HepG2 (cell line): ENCODE measurements around the gene PCED1B. TPM values are rescaled to one million over a fixed set of nuclear protein-coding genes. Genes with fewer than 3 reads are reported as not detected.

Experiments
- ATAC-seq: fragments of 200-7000 bp; cut with Tn5 transposase; 3 replicates; pipeline ENCODE4 v1.9.1; 2020; ENCODE audit warnings: mild to moderate bottlenecking, moderate library complexity
- BruUV-seq: library from RNA; stranded (reverse); fragments of 400-500 nt; replicated peaks from 2 replicates; lab custom pipeline; 2021; lab: Mats Ljungman, UMichigan
- CTCF ChIA-PET: fragments of 300-600 bp; formaldehyde crosslinking; extraction: SDS; loops from one replicate; lab custom pipeline; 2021; ENCODE audit warnings: low total read pairs, inconsistent platforms, low intra/inter-chr PET ratio; lab: Yijun Ruan, JAX
- POLR2A ChIA-PET: fragments of 350-600 bp; sonication (Branson Sonifier 250); formaldehyde crosslinking; loops from one replicate; lab custom pipeline; 2020; ENCODE audit warnings: antibody characterized with exemption, inconsistent platforms; lab: Yijun Ruan, JAX
- DNase-seq: peaks from one replicate; pipeline ENCODE4 v3.0.0-alpha.2; 2015; ENCODE audit warnings: low spot score
- FAIRE-seq: peaks from 3 replicates; lab custom pipeline; 2011; peaks lifted over from hg19 to GRCh38; lab: Jason Lieb, UNC
- H2AFZ ChIP-seq: one replicate; pipeline ENCODE4 v1.6.1; 2011; ENCODE audit warnings: low read length, inconsistent platforms
- H3K27ac ChIP-seq: fragments of 300-600 bp; 3 replicates; pipeline ENCODE4 v1.8.0; 2011; ENCODE audit warnings: mixed run types, mild to moderate bottlenecking, mixed read lengths, low read length, inconsistent platforms; ENCODE audit not compliant: insufficient read depth; ENCODE audit errors: extremely low read length
- H3K27me3 ChIP-seq, 2 experiments: fragments of 200-600 bp in 1 of 2; 2 replicates in 1 of 2; 3 replicates in 1 of 2; pipeline versions ENCODE4 v1.6.0 to v1.8.0; 2011; ENCODE audit warnings: low read length in 2 of 2, mild to moderate bottlenecking in 2 of 2, moderate library complexity in 2 of 2, inconsistent platforms in 1 of 2; ENCODE audit not compliant: insufficient read depth in 2 of 2, control insufficient read depth in 1 of 2
- H3K36me3 ChIP-seq, 2 experiments: fragments of 200-600 bp in 1 of 2; replicated peaks in 1 of 2; 2 replicates in 1 of 2; 3 replicates in 1 of 2; pipeline versions ENCODE4 v1.5.1 to v1.8.0; 2011; ENCODE audit warnings: low read length in 2 of 2, inconsistent platforms in 1 of 2; ENCODE audit not compliant: insufficient read depth in 2 of 2, control insufficient read depth in 1 of 2
- H3K4me1 ChIP-seq: 2 replicates; pipeline ENCODE4 v1.5.1; 2012; ENCODE audit warnings: low read length, inconsistent platforms; ENCODE audit not compliant: insufficient read depth
- H3K4me2 ChIP-seq: 2 replicates; pipeline ENCODE4 v1.6.0; 2011; ENCODE audit warnings: low read depth, low read length, inconsistent platforms
- H3K4me3 ChIP-seq, 3 experiments: fragments of 200-600 bp in 1 of 3; sonication (generic), shearing (Covaris generic) in 1 of 3; replicated peaks in 1 of 3; 2 replicates each; pipeline ENCODE4 v1.5.1; 2011 to 2016; ENCODE audit warnings: low read length in 3 of 3, inconsistent platforms in 2 of 3, low read depth in 2 of 3, mild to moderate bottlenecking in 2 of 3, control low read depth in 1 of 3, mixed read lengths in 1 of 3; ENCODE audit not compliant: insufficient read depth in 1 of 3
- H3K79me2 ChIP-seq: one replicate; pipeline ENCODE4 v1.6.1; 2011; ENCODE audit warnings: low read length, inconsistent platforms; ENCODE audit not compliant: insufficient read depth
- H3K9ac ChIP-seq: 2 replicates; pipeline ENCODE4 v1.6.0; 2011; ENCODE audit warnings: mild to moderate bottlenecking, low read depth, low read length, inconsistent platforms; ENCODE audit not compliant: insufficient read depth
- H3K9me3 ChIP-seq: 2 replicates; pipeline ENCODE4 v1.5.1; 2012; ENCODE audit warnings: mild to moderate bottlenecking, low read length
- H4K20me1 ChIP-seq: 2 replicates; pipeline ENCODE4 v1.6.0; 2011; ENCODE audit warnings: inconsistent platforms, mild to moderate bottlenecking, low read length, moderate library complexity; ENCODE audit not compliant: insufficient read depth
- ATM ChIP-seq: fragments of 450-650 bp; IDR thresholded peaks from 2 replicates; pipeline ENCODE4 v1.7.1; 2017; ENCODE audit warnings: mild to moderate bottlenecking, borderline replicate concordance
- FOXO1 ChIP-seq: sonication (generic); formaldehyde crosslinking; IDR thresholded peaks from 2 replicates; pipeline ENCODE4 v1.4.0; 2020; ENCODE audit warnings: missing genetic modification reagents
- HIVEP1 ChIP-seq: sonication (generic); formaldehyde crosslinking; IDR thresholded peaks from 2 replicates; pipeline ENCODE4 v1.4.0; 2020; ENCODE audit warnings: mild to moderate bottlenecking, missing genetic modification reagents
- MATR3 ChIP-seq: sonication (generic); formaldehyde crosslinking; IDR thresholded peaks from 2 replicates; pipeline ENCODE4 v1.4.0; 2020; ENCODE audit warnings: missing genetic modification reagents
- REXO4 ChIP-seq: sonication (generic); formaldehyde crosslinking; IDR thresholded peaks from 2 replicates; pipeline ENCODE4 v1.8.0; 2022; ENCODE audit warnings: missing genetic modification reagents, mild to moderate bottlenecking, borderline replicate concordance
- SAFB2 ChIP-seq: sonication (generic); formaldehyde crosslinking; IDR thresholded peaks from 2 replicates; pipeline ENCODE4 v1.5.1; 2020; ENCODE audit warnings: missing genetic modification reagents, low read depth, mild to moderate bottlenecking, borderline replicate concordance
- THAP11 ChIP-seq: IDR thresholded peaks from 2 replicates; pipeline ENCODE4 v1.6.1; 2016; ENCODE audit warnings: missing biosample characterization, missing genetic modification reagents
- TP53 ChIP-seq: sonication (generic); formaldehyde crosslinking; conservative IDR thresholded peaks from 2 replicates; pipeline ENCODE4 v1.4.0; 2020; ENCODE audit warnings: missing genetic modification reagents
- ZNF234 ChIP-seq: sonication (generic); formaldehyde crosslinking; conservative IDR thresholded peaks from 2 replicates; pipeline ENCODE4 v1.5.1; 2020; ENCODE audit warnings: mild to moderate bottlenecking, missing genetic modification reagents
- ZNF510 ChIP-seq: sonication (generic); formaldehyde crosslinking; IDR thresholded peaks from 2 replicates; pipeline ENCODE4 v1.4.0; 2020; ENCODE audit warnings: low read depth, mild to moderate bottlenecking, missing genetic modification reagents
- ZNF788 ChIP-seq: sonication (generic); formaldehyde crosslinking; IDR thresholded peaks from 2 replicates; pipeline ENCODE4 v1.5.0; 2020; ENCODE audit warnings: mild to moderate bottlenecking, missing genetic modification reagents, borderline replicate concordance
- WGBS: methylation state at CpG from one replicate; pipeline ENCODE4 v1.1.6; 2017; ENCODE audit warnings: low lambda C conversion rate; 5-methylcytosine and 5-hydroxymethylcytosine counted together
- in situ Hi-C: cut with HindIII; loops from 2 replicates; pipeline ENCODE4 v1.10.0; 2017; ENCODE audit warnings: low pct_unique_long_range_greater_than_20kb; ENCODE audit not compliant: extremely low pct_ligation_motif_present
- intact Hi-C: fragments of 100-400 bp; cut with micrococcal nuclease; formaldehyde crosslinking; loops from one replicate; pipeline ENCODE4 v1.10.0; 2022; ENCODE audit not compliant: unreplicated experiment
- polyA plus RNA-seq, 8 experiments: library from polyadenylated mRNA; depleted of rRNA in 3 of 8; stranded (reverse) in 7 of 8; unstranded in 1 of 8; fragments of >200 nt; fragmentation: Illumina TruSeq in 4 of 8; extraction: Trizol in 4 of 8; gene quantifications; 2 replicates each; pipeline versions ENCODE4 v1.2.1 to v1.2.3, GENCODE V29; 2011 to 2016; ENCODE audit warnings: low read depth in 4 of 8, missing spikeins in 1 of 8, mixed read lengths in 1 of 8; ENCODE audit not compliant: insufficient read depth in 1 of 8
- total RNA-seq, 5 experiments: library from RNA; depleted of rRNA; stranded (reverse); fragments of >200 nt; fragmentation: Illumina TruSeq; extraction: Trizol; gene quantifications; 2 replicates each; pipeline ENCODE4 v1.2.3, GENCODE V29; 2016; ENCODE audit warnings: low read depth in 1 of 5
- TF ChIP-seq, protein P1 (sequence below): sonication (generic); formaldehyde crosslinking; IDR thresholded peaks from 2 replicates; pipeline ENCODE4 v1.4.0; 2020; ENCODE audit warnings: missing genetic modification reagents
- TF ChIP-seq, protein P2 (sequence below): sonication (generic); formaldehyde crosslinking; IDR thresholded peaks from 2 replicates; pipeline ENCODE4 v1.4.0; 2020; ENCODE audit warnings: mild to moderate bottlenecking, missing genetic modification reagents, borderline replicate concordance

Gene PCED1B
- total and polyA plus RNA-seq, 2 of the 13 experiments (the other 11 are each of a cell fraction or from before 2014, with no cell fraction given) = 0.11 to 0.37 TPM

DNA sequence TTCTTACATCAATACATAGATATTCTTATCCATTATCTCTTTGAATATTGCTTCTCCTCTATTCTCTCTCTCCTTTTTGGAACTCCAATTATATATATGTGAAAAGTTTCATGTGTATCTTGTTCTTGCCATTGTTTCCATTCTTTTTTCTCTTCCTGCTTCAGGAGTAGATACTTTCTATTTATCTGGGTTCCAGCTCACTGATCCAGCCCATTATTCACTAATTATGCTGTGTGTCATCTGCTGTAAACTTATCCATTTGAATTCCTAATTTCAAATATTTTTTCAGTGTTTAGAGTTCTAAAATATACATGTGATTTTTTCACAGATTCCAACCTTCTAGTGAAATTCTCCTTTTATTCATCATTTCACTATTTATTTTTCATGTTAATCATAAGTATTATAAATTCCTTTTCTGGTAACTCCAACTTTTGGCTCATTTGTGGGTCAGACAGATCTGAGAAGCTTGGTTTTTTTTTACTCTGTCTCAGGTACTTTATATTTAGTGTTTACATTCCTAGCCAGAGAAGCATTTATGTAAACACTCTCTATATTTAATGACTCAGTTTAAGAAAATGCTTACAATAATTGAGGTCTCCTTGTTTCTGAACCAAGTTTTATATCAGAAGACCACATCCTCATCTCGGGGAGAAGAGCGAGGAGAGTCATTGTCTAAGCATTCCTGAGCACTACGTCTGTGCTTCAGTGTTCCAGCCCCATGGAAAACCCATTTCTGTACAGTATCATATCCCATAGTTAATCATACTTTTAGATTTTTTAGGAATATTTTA is 16.2 kb downstream of the PCED1B start:
- CTCF ChIA-PET = no interaction called here
- intact Hi-C loops = no loop called here
- H4K20me1 ChIP-seq = no peaks in the 10 kb centered on the region
- WGBS = 37% methylated on average over 3 of the region's 3 CpGs
- H3K27ac ChIP-seq = no peak overlapping the region
- no TSS peak for BruUV-seq
- DNase-seq = no peak
- no peaks in the 10 kb centered on the region for H3K36me3 ChIP-seq
- in situ Hi-C loops = no loop called here
- H3K27me3 ChIP-seq = no peaks in the 10 kb centered on the region
- H2AFZ ChIP-seq = no peak overlapping the region
- H3K4me2 ChIP-seq = no peak overlapping the region
- TF ChIP-seq REXO4 (CRISPR knock-in tag) (no peak), HIVEP1 (CRISPR knock-in tag) (no peak), FOXO1 (no peak), MATR3 (CRISPR knock-in tag) (no peak), ZNF788 (CRISPR knock-in tag) (no peak)
- ATAC-seq = no peak
- H3K79me2 ChIP-seq = no peaks in the 10 kb centered on the region
- no peak overlapping the region for H3K4me3 ChIP-seq
- H3K9me3 ChIP-seq = no peaks in the 10 kb centered on the region
- POLR2A ChIA-PET = no interaction called here
- FAIRE-seq = no peak
- no peaks in the 10 kb centered on the region for H3K4me1 ChIP-seq
- no peak overlapping the region for H3K9ac ChIP-seq

DNA sequence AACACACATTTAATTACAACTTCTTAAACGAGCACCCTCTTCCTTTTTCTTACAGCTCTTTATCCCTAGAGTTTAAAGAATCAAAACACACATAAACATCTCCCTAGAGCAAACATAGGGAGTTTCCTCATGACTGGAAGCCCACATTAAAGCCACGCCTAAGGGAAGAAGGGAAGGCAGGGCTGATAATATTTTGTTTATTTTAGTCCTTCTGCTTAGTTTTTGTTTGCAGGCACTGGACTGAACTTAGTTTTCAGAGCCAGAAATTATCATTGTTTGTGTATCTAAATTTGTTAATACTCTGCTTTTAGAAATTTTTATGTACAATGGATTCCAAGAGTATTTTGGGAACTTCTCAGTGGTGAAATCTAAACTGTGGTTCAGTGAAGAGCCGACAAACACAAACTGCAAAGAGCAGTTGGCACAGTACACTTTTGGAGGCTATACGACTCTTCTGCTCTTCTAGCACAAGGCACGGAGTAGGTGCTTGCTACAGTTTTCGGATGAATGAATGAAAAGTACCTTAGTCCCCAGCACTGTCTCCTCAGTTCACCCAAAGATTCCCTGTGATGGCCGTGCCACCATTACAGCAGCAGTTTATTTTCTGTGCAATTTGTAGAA is 18.0 kb downstream of the PCED1B start:
- Histone ChIP-seq H3K4me1 (no peaks in the 10 kb centered on the region), H3K4me3 (no peak overlapping the region), H4K20me1 (no peaks in the 10 kb centered on the region), H3K9ac (no peak overlapping the region), H3K4me2 (no peak overlapping the region), H3K27me3 (no peaks in the 10 kb centered on the region), H2AFZ (no peak overlapping the region), H3K9me3 (no peaks in the 10 kb centered on the region), H3K36me3 (no peaks in the 10 kb centered on the region), H3K27ac (no peak overlapping the region), H3K79me2 (no peaks in the 10 kb centered on the region)
- DNase-seq (no peak), ATAC-seq (no peak), FAIRE-seq (no peak)
- intact Hi-C loops (no loop called here), in situ Hi-C loops (no loop called here)
- ChIA-PET POLR2A (no interaction called here), CTCF (no interaction called here)
- no TSS peak for BruUV-seq
- WGBS = 18% methylated on average over 7 of the region's 7 CpGs
- TF ChIP-seq ATM (no peak), ZNF510 (no peak), ZNF234 (CRISPR knock-in tag) (no peak), TP53 (CRISPR knock-in tag) (no peak), THAP11 (CRISPR knock-in tag) (no peak), SAFB2 (CRISPR knock-in tag) (no peak)
- TF ChIP-seq, protein P1, sequence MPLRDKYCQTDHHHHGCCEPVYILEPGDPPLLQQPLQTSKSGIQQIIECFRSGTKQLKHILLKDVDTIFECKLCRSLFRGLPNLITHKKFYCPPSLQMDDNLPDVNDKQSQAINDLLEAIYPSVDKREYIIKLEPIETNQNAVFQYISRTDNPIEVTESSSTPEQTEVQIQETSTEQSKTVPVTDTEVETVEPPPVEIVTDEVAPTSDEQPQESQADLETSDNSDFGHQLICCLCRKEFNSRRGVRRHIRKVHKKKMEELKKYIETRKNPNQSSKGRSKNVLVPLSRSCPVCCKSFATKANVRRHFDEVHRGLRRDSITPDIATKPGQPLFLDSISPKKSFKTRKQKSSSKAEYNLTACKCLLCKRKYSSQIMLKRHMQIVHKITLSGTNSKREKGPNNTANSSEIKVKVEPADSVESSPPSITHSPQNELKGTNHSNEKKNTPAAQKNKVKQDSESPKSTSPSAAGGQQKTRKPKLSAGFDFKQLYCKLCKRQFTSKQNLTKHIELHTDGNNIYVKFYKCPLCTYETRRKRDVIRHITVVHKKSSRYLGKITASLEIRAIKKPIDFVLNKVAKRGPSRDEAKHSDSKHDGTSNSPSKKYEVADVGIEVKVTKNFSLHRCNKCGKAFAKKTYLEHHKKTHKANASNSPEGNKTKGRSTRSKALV (CRISPR knock-in tag) = no peak
- TF ChIP-seq, protein P2, sequence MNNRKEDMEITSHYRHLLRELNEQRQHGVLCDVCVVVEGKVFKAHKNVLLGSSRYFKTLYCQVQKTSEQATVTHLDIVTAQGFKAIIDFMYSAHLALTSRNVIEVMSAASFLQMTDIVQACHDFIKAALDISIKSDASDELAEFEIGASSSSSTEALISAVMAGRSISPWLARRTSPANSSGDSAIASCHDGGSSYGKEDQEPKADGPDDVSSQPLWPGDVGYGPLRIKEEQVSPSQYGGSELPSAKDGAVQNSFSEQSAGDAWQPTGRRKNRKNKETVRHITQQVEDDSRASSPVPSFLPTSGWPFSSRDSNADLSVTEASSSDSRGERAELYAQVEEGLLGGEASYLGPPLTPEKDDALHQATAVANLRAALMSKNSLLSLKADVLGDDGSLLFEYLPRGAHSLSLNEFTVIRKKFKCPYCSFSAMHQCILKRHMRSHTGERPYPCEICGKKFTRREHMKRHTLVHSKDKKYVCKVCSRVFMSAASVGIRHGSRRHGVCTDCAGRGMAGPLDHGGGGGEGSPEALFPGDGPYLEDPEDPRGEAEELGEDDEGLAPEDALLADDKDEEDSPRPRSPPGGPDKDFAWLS (CRISPR knock-in tag) = no peak
